CD4-positive, alpha-beta T cell treated with Interleukin-15 for 4 hours (primary cell): ENCODE data around the gene AP1G2.

Source experiments
- DNase-seq: peaks from one replicate; pipeline ENCODE4 v3.0.0-alpha.2; 2020; ENCODE audit warnings: low spot score

AP1G2 gene

GRCh38 chr14:23571701-23572523 lies 4.3 kb upstream of the AP1G2 start:
- no peak for DNase-seq

GRCh38 chr14:23570806-23571483 lies 3.4 kb upstream of the AP1G2 start:
- no peak for DNase-seq

GRCh38 chr14:23569443-23570151 lies 2.0 kb upstream of the AP1G2 start:
- no peak for DNase-seq

GRCh38 chr14:23568600-23569331 lies 1.2 kb upstream of the AP1G2 start:
- no peak for DNase-seq

DNA sequence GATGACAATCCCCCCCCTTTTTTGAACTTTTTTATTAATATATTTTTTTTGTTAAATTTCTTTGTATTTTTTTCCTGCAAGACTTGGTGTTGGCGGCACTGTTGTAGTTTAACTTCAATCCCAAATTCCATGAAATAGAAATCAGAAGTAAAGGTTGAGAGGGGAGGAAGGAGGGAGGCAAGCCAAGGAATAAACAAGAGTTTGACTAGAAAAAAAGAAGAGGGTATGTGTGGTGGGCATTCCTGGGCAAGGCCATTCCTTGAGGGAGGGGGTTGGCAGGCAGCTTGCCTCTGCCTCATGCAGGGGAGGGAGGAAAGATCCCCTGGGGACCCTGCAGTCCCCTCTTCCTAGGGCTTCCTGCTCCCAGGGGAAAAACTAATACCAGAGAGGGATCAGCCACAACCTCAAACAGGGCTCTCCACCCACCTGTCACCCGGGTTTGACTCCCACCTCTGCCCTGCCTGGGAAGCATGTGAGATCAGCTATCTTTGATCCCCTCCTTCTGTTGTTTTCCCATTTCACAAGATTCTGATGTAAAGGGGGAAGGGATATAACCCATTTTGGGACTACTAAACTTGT lies 519 bp upstream of the AP1G2 start:
- no peak for DNase-seq

DNA sequence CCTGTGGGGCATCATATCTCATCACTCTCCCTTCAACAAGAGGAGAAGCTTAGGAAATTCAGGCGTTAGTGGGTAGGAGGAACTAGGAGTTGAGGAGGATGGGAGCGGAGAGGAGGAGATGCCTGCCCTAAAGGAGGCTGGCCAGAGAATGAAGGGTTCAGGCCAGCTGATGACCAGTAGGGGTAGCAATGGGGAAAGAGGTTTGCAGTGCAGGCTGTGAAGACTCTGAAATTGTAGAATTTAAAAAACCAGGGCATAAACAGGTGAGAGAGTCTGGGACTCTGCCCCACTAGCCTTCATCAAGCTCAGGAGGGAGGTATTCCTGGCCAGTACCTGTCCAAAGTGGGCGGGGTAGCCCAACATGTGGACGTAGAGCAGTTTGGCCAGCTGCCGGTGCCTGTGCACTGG lies 809 bp downstream of the AP1G2 start:
- DNase-seq: no peak

GRCh38 chr14:23566112-23566777 lies 1.3 kb downstream of the AP1G2 start:
- no peak for DNase-seq

DNA sequence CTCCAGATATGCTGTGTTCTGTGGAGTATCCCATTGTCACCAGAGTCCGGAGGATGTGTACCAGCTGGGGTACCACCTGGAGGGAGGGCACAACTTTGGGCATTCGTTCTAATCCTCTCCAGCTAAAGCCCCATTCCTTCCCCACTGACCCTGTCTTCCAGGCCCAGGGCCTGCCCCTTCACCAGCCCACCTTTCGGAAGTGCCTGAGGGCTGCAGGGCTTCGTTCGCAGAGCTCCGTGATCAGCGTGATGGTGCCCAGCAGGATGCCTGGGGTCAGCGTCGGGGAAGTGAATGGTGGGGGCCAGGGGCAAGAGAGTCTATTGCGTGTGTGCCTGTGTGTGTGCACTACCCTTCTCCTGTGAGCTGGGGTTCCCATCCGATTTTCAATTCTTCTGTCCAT lies 2.0 kb downstream of the AP1G2 start:
- no peak for DNase-seq

GRCh38 chr14:23564876-23565275 lies 2.7 kb downstream of the AP1G2 start:
- DNase-seq: no peak

DNA sequence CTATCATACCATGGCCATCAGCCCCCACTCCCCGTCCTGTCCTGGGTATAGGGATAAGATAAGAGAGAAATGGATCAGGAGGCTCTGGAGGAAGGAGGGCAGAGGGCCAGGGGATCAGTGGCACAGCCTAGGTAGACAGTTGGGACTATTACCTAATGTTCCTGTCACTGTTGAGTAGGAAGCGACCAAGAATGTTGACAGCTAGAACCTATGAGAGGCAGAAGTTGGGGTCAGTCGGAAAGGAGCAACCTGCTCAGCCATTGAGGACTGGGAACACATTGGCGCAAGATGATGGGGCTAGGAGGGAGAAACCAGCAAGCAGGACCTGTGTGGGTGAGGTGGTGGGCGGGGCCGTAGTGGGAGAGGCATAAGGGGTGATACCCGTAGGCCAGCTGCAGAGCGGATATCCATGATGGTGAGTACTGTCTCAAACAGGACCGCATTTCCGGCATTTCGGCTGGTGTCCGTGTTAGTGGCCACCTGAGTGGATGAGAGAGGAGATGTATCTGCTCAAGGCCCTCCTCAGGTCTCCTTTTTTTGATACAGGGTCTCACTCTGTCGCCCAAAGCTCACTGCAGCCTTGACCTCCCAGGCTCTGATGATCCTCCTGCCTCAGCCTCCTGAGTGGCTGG lies 3.3 kb downstream of the AP1G2 start:
- no peak for DNase-seq

GRCh38 chr14:23563473-23564180 lies 4.0 kb downstream of the AP1G2 start:
- no peak for DNase-seq

DNA sequence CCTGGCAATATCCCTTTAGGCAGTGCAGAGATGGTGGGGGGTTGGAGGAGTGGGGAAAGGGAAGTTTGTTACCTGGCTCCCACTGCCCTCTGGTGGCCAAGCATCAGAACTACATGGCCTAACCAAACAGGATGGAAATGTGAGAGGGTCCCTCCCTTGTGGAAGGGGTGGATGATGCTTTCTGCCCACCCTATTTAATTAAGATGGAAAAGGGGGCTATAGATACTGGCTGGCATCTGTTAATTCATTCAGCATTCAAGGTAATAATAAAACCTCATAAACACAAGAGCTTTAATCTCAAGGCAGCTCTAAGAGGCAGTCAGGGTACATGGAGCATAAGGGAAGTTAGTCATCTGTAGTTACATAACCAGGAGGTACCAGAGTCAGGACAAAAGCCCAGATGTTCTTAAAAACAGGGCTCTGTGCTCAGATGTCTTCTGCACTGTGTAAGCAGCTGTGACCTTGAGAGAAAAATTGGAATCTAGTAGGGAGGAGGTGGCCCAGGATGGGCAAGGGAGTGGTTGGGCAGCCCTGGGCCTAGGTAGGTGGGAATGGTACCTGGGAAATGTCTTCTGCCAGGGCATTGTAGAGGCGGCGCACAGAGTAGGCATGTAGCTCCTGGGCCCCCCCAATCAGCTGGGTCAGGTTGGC lies 4.6 kb downstream of the AP1G2 start:
- DNase-seq: peak; percentile 67

DNA sequence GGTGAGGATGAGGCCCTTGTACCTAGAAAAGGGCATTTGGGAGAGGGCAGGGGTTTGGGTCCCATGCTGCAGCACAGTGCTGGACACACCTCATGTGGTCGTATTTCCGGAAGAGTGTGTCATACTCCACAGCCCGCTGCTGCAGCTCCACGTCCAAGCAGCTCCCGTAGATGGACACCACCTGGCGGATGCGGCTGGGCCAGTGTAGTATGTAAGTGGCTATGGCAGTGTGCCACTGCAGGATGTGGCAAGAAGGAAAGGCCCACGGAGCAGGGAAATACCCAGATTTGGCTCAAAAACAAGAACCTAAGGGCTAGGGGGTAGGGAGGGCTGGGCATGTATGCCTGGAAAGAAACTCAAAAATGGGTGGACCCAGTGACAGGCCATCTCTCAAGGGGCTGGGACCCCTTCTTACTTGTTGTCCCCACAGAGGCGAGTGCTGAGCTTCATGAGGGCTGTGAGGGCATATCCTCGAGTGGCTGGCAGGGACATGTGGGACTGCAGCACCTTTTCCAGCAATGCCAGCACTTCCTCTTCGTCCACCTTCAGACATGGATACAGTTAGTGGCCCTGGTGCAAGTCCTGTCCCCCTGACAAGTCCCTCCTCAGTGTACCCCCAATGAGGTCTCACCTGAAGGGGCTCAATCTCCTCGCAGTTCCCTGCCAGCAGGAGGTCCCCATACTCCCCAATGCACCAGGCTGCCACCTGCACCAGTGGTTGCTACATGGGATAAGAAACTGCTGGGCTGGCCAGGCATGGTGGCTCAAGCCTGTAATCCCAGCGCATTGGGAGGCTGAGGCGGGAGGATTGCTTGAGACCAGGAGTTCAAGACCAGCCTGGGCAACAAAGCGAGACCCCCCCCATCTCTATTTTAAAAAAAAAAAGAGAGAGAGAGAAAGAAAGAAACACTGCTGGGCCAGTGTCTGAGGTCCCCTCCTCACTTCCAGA lies 5.4 kb downstream of the AP1G2 start:
- no peak for DNase-seq

DNA sequence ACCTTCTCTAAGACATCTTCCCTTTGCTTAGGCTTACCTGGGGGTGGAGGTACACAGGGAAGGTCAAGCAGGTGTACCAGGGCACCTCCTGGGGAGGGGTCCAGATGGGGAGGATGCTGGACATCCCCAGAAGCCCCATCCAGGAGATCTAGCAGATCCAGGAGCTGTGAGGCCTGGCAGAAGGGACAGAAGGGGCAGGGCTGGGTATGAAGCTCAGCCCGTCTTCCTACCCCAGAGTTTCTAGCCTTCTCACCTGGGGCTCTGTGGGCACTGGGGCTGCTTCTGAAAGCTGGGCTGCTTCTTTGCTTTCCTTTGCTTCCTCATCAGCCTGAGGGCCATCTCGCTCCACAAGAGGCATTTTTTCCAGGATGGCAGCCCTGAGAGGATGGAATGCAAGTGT lies 6.3 kb downstream of the AP1G2 start:
- no peak for DNase-seq

- DNase-seq: no peak
These were observed 7.6 kb downstream of the AP1G2 start for GRCh38 chr14:23559926-23560520.

DNA sequence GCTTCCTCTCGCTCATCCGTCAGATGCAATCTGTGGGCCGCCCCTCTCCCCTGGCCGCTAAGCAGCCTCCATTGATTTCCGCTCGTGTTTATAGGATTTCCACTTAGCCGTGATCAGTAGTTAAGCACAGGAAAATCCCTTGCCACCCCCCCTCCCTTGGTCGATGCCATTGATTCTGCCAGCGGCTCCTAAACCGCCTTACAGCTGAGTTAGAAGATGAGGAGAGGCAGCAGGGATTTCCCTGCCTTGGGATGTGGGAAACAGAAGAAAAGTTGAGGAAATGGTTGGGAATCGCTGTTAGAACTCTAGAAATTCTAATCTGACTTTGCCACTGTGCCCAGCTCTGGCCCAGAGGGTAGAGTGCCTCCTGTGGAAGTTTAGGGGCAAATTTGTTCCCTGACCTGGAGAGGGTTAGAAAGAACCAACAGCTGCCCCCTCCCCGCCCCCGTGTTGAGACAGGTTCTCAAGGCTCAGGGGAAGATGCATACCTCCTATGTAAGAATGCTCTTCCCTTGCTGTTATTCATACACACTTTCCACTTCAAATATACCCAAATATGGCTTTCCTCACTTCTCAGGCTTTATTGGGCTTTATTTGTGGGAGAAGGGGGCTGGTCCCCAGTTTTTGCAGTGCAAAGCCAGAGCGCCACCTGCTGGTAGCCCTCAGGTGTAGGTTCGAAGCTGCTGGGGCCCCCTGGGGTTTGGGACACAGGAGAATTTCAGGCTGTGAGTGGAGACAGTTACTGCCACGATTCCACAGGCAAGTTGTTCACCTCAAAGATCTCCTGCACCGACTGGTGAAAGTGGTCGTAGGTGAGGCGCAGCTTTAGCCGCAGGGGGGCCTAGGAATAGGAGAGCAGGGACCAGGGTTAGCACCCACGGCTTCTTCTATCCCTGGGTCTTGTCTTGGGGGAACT lies 8.3 kb downstream of the AP1G2 start:
- peak; percentile 61 for DNase-seq
